Ishikawa (cell line): ENCODE data around the gene FKBP10.

ENCODE experiments used
- YY1 ChIP-seq: IDR thresholded peaks from 2 replicates; pipeline ENCODE4 v1.6.1; 2012; ENCODE audit warnings: low read depth
- TF ChIP-seq, protein P1 (sequence below): IDR thresholded peaks from 2 replicates; pipeline ENCODE4 v1.6.1; 2012

DNA sequence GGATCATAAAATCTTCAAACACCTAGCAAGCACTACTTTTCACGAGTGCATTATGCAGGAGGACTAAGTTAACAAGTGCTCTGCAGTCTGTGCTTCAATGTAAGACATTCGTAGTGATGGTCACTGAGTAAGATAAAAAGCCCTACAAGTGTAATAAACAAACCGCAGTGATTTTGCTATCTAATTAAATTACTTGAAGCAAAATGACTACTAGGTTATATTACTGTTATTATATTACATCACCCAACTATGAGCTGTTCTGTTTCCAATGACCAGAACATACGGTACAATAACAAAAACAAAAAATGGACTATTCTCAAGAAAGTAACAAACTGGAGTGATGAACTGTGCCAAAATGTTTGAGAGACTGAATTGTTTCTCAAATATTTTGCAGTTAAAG lies 36.0 kb downstream of the FKBP10 start:
- TF ChIP-seq YY1: no peak
- TF ChIP-seq, protein P1, sequence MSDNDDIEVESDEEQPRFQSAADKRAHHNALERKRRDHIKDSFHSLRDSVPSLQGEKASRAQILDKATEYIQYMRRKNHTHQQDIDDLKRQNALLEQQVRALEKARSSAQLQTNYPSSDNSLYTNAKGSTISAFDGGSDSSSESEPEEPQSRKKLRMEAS: no peak
